Smooth muscle cell (in vitro differentiated cells): Measurements from ENCODE around the gene GABBR2. TPM values are rescaled to one million over a fixed set of nuclear protein-coding genes. Genes with fewer than 3 reads are reported as not detected.

ENCODE experiments used
- DNase-seq: peaks from one replicate; lab custom pipeline; 2025; ENCODE audit not compliant: unreplicated experiment; lab: John Stamatoyannopoulos, UW
- H2AFZ ChIP-seq: fragments of 200-600 bp; sonication (generic); 2 replicates; pipeline ENCODE4 v1.6.0; 2016; ENCODE audit warnings: antibody characterized with exemption, low read depth, mild to moderate bottlenecking
- H3F3A ChIP-seq: fragments of 200-600 bp; sonication (generic); 2 replicates; pipeline ENCODE4 v1.6.0; 2017; ENCODE audit warnings: antibody characterized with exemption, low read depth
- H3K27ac ChIP-seq: fragments of 200-600 bp; sonication (generic); 2 replicates; pipeline ENCODE4 v1.5.1; 2016; ENCODE audit warnings: low read depth, mild to moderate bottlenecking
- H3K27me3 ChIP-seq: fragments of 200-600 bp; sonication (generic); 2 replicates; pipeline ENCODE4 v1.6.1; 2016; ENCODE audit warnings: low read depth, mild to moderate bottlenecking
- H3K36me3 ChIP-seq: fragments of 200-600 bp; sonication (generic); 2 replicates; pipeline ENCODE4 v1.5.1; 2016; ENCODE audit warnings: low read depth
- H3K4me1 ChIP-seq: fragments of 200-600 bp; sonication (generic); 2 replicates; pipeline ENCODE4 v1.5.1; 2016; ENCODE audit warnings: low read depth
- H3K4me2 ChIP-seq: fragments of 200-600 bp; sonication (generic); 2 replicates; pipeline ENCODE4 v1.6.0; 2016; ENCODE audit warnings: mild to moderate bottlenecking
- H3K4me3 ChIP-seq: fragments of 200-600 bp; sonication (generic); 2 replicates; pipeline ENCODE4 v1.5.1; 2016; ENCODE audit warnings: mild to moderate bottlenecking
- H3K79me2 ChIP-seq: fragments of 200-600 bp; sonication (generic); 2 replicates; pipeline ENCODE4 v1.6.0; 2016; ENCODE audit warnings: low read depth, mild to moderate bottlenecking
- H3K9ac ChIP-seq: fragments of 200-600 bp; sonication (generic); 2 replicates; pipeline ENCODE4 v1.6.0; 2016; ENCODE audit warnings: low read depth
- H3K9me3 ChIP-seq: fragments of 200-600 bp; sonication (generic); replicated peaks from 2 replicates; pipeline ENCODE4 v1.5.1; 2016; ENCODE audit warnings: low read depth
- H4K20me1 ChIP-seq: fragments of 200-600 bp; sonication (generic); 2 replicates; pipeline ENCODE4 v1.6.0; 2016; ENCODE audit warnings: low read depth
- WGBS: methylation state at CpG from one replicate; pipeline ENCODE4 v1.1.7; 2016; ENCODE audit warnings: low lambda C conversion rate; 5-methylcytosine and 5-hydroxymethylcytosine counted together
- polyA plus RNA-seq: library from polyadenylated mRNA; unstranded; fragments of >200 nt; fragmentation: Nextera tagmentation; extraction: Ambion mirVana; gene quantifications from 2 replicates; pipeline ENCODE4 v1.2.1, GENCODE V29; 2016
- total RNA-seq: library from RNA; depleted of rRNA; stranded (reverse); fragments of >200 nt; gene quantifications from 2 replicates; pipeline ENCODE4 v1.2.3, GENCODE V29; 2014
- TF ChIP-seq, protein P1 (sequence below): fragments of 200-600 bp; sonication (generic); IDR thresholded peaks from 2 replicates; pipeline ENCODE4 v1.5.1; 2017; ENCODE audit warnings: borderline replicate concordance, mild to moderate bottlenecking, antibody characterized with exemption; ENCODE audit not compliant: insufficient read depth, poor library complexity, severe bottlenecking

Gene GABBR2
- total and polyA plus RNA-seq, 2 experiments from 2014 or later, result 0.25 TPM; not detected in 1

DNA sequence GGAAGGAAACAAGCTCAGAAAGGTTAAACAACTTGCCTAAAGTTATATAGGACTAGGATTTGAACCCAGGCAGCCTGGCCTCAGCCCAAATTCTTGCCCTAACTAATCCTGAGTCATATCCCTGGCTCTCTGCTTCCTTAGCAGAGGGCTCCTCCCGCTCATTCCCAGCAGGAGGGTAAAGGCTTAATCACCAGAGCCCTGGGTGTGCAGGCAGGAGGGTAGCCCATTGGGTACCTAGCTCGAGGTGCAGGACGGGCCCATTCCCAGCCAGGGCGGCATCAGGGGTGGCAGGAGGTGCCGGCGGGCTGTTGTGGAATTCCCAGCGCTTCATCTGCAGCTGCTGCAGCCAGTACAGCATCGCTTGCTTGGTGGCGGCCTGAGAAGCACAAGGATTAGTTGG, 457.2 kb downstream of the GABBR2 start:
- Histone ChIP-seq H3K36me3 (no peaks in the 10 kb centered on the region), H3K27ac (no peak overlapping the region), H3K79me2 (peaks cover 12% of the 10 kb centered on the region), H4K20me1 (no peaks in the 10 kb centered on the region), H3K9ac (no peak overlapping the region), H3F3A (peaks cover 6% of the 10 kb centered on the region), H2AFZ (no peak overlapping the region), H3K4me3 (no peak overlapping the region), H3K4me1 (peaks cover 4% of the 10 kb centered on the region), H3K4me2 (no peak overlapping the region), H3K9me3 (no peaks in the 10 kb centered on the region), H3K27me3 (no peaks in the 10 kb centered on the region)
- no peak for DNase-seq
- TF ChIP-seq, protein P1, sequence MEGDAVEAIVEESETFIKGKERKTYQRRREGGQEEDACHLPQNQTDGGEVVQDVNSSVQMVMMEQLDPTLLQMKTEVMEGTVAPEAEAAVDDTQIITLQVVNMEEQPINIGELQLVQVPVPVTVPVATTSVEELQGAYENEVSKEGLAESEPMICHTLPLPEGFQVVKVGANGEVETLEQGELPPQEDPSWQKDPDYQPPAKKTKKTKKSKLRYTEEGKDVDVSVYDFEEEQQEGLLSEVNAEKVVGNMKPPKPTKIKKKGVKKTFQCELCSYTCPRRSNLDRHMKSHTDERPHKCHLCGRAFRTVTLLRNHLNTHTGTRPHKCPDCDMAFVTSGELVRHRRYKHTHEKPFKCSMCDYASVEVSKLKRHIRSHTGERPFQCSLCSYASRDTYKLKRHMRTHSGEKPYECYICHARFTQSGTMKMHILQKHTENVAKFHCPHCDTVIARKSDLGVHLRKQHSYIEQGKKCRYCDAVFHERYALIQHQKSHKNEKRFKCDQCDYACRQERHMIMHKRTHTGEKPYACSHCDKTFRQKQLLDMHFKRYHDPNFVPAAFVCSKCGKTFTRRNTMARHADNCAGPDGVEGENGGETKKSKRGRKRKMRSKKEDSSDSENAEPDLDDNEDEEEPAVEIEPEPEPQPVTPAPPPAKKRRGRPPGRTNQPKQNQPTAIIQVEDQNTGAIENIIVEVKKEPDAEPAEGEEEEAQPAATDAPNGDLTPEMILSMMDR, result no peak
- 92% methylated on average over 9 of the region's 9 CpGs for WGBS

DNA sequence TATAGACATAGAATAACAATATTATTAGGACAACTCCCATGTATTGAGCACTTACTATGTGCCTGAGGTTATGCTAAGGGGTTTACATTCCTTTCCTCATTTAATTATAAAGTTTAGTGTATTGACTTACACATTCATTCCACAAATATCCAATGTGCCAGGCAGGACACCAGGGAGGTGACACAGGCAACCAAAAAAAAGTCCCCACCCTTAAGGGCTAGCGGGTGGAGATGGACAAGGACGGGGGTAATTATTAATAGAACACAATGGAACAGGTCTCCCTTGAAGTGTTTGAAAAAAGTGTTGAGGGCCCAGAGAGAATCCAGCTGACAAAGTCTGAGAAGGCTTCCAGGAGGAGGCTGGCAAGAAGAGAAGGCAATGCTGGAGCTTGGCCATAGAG, 459.0 kb downstream of the GABBR2 start:
- WGBS, result 95% methylated on average over 2 of the region's 2 CpGs
- DNase-seq, result no peak
- Histone ChIP-seq H3K79me2 (peaks cover 10% of the 10 kb centered on the region), H3K4me3 (no peak overlapping the region), H3K9me3 (no peaks in the 10 kb centered on the region), H3K27ac (peak overlapping the region; percentile 95), H3K4me1 (no peaks in the 10 kb centered on the region), H4K20me1 (no peaks in the 10 kb centered on the region), H2AFZ (no peak overlapping the region), H3K27me3 (no peaks in the 10 kb centered on the region), H3K4me2 (no peak overlapping the region), H3F3A (no peaks in the 10 kb centered on the region), H3K9ac (no peak overlapping the region), H3K36me3 (no peaks in the 10 kb centered on the region)
- TF ChIP-seq, protein P1, result no peak

DNA sequence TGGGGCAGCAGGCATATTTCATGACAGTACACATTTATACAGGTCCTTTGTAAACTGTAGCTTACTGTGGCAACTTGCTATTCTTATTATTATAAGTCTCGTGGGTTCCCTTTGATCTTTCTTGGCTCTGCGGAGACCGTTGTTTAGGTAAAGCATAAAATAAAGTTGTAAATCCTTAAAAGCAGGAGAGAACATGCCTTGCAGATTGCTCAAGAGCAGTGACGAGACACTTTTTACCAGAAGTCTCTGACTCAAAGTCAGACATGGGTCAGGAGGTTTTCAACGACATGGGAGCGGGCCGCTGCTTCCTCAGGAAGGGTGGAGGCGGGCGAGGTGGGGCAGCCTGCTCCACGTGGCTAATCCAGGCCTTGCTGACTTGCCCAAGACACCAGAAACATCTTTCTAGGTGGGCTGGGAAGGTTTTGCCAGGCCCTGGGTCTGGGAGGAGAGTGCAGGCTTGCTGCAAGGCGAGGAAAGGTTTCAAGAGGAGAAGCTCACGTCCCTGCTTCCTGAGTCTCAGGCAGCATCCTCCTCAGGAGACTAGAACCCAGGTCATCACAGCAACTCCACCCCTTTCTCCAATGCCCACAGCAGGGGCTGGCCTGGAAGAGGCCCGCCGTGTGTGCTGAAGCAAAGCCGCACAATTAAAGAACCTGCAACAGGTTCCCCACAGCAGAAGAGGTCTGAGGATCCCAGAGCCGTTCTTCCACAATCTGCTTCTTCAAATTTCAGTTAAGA, 459.8 kb downstream of the GABBR2 start:
- H3K4me3 ChIP-seq, result no peak overlapping the region
- peaks cover 3% of the 10 kb centered on the region for H3K4me1 ChIP-seq
- peak overlapping the region; percentile 69 for H3K4me2 ChIP-seq
- WGBS, result 37% methylated on average over 16 of the region's 16 CpGs
- peak overlapping the region; percentile 95 for H3K27ac ChIP-seq
- H3K9me3 ChIP-seq, result no peaks in the 10 kb centered on the region
- TF ChIP-seq, protein P1, result no peak
- no peaks in the 10 kb centered on the region for H3K36me3 ChIP-seq
- peaks cover 4% of the 10 kb centered on the region for H3K79me2 ChIP-seq
- H3K9ac ChIP-seq, result peak overlapping the region; percentile 71
- peak overlapping the region; percentile 15 for H2AFZ ChIP-seq
- DNase-seq, result no peak
- H4K20me1 ChIP-seq, result no peaks in the 10 kb centered on the region
- no peaks in the 10 kb centered on the region for H3K27me3 ChIP-seq
- no peaks in the 10 kb centered on the region for H3F3A ChIP-seq
